Astrocyte (in vitro differentiated cells and primary cell): ENCODE results near the gene GINS2. TPM values are rescaled to one million over a fixed set of nuclear protein-coding genes. Genes with fewer than 3 reads are reported as not detected.
A peak's percentile ranks its signal among the peaks of the same experiment; 100 is the strongest.

ENCODE experiments used
- DNase-seq: peaks from one replicate; pipeline ENCODE4 v3.0.0-alpha.2; 2010; ENCODE audit warnings: low read depth
- FAIRE-seq: peaks from 2 replicates; lab custom pipeline; 2011; peaks lifted over from hg19 to GRCh38; lab: Jason Lieb, UNC
- H2AFZ ChIP-seq: 2 replicates; pipeline ENCODE4 v1.6.0; 2012; ENCODE audit warnings: low read depth, low read length, inconsistent platforms
- H3K27ac ChIP-seq: 2 replicates; pipeline ENCODE4 v1.5.1; 2011; ENCODE audit warnings: low read depth, low read length, inconsistent platforms
- H3K27me3 ChIP-seq: 2 replicates; pipeline ENCODE4 v1.6.0; 2011; ENCODE audit warnings: low read length, inconsistent platforms; ENCODE audit not compliant: insufficient read depth
- H3K36me3 ChIP-seq: 2 replicates; pipeline ENCODE4 v1.5.1; 2011; ENCODE audit warnings: low read length, inconsistent platforms; ENCODE audit not compliant: insufficient read depth
- H3K4me1 ChIP-seq: 2 replicates; pipeline ENCODE4 v1.5.1; 2011; ENCODE audit warnings: low read length, inconsistent platforms; ENCODE audit not compliant: insufficient read depth
- H3K4me2 ChIP-seq: 2 replicates; pipeline ENCODE4 v1.6.0; 2012; ENCODE audit warnings: low read length, inconsistent platforms
- H3K4me3 ChIP-seq: 2 replicates; pipeline ENCODE4 v1.5.1; 2011; ENCODE audit warnings: low read depth, mild to moderate bottlenecking, low read length, inconsistent platforms; ENCODE audit not compliant: insufficient read depth
- H3K79me2 ChIP-seq: 2 replicates; pipeline ENCODE4 v1.6.0; 2012; ENCODE audit warnings: mild to moderate bottlenecking, low read length, inconsistent platforms; ENCODE audit not compliant: insufficient read depth
- H3K9ac ChIP-seq: 2 replicates; pipeline ENCODE4 v1.6.0; 2012; ENCODE audit warnings: mild to moderate bottlenecking, low read length, inconsistent platforms
- H3K9me3 ChIP-seq: 2 replicates; pipeline ENCODE4 v1.5.1; 2012; ENCODE audit warnings: low read depth, mild to moderate bottlenecking, low read length, inconsistent platforms; ENCODE audit not compliant: insufficient read depth
- H4K20me1 ChIP-seq: 2 replicates; pipeline ENCODE4 v1.6.0; 2012; ENCODE audit warnings: low read length, inconsistent platforms; ENCODE audit not compliant: insufficient read depth
- H3K27ac Mint-ChIP-seq: one replicate; pipeline ENCODE4 v1.8.0; 2021; ENCODE audit warnings: mild to moderate bottlenecking, mixed read lengths; ENCODE audit not compliant: unreplicated experiment
- H3K27me3 Mint-ChIP-seq: one replicate; pipeline ENCODE4 v1.8.0; 2021; ENCODE audit warnings: low read depth, mixed read lengths; ENCODE audit not compliant: unreplicated experiment
- H3K36me3 Mint-ChIP-seq: one replicate; pipeline ENCODE4 v1.8.0; 2021; ENCODE audit warnings: low read depth, mixed read lengths; ENCODE audit not compliant: unreplicated experiment
- H3K4me1 Mint-ChIP-seq: one replicate; pipeline ENCODE4 v1.8.0; 2021; ENCODE audit warnings: low read depth, mixed read lengths; ENCODE audit not compliant: unreplicated experiment
- H3K4me3 Mint-ChIP-seq: one replicate; pipeline ENCODE4 v1.8.0; 2021; ENCODE audit warnings: mild to moderate bottlenecking, moderate library complexity, mixed read lengths; ENCODE audit not compliant: unreplicated experiment
- H3K9me3 Mint-ChIP-seq: one replicate; pipeline ENCODE4 v1.8.0; 2021; ENCODE audit warnings: mild to moderate bottlenecking, mixed read lengths; ENCODE audit not compliant: unreplicated experiment
- CTCF ChIP-seq: IDR thresholded peaks from 2 replicates; pipeline ENCODE4 v1.5.1; 2011; ENCODE audit warnings: low read depth, mild to moderate bottlenecking, inconsistent platforms, low read length, moderate library complexity; ENCODE audit not compliant: insufficient read depth
- EZH2 ChIP-seq: IDR thresholded peaks from 2 replicates; pipeline ENCODE4 v1.6.1; 2012; ENCODE audit warnings: mild to moderate bottlenecking, low read length, inconsistent platforms; ENCODE audit not compliant: insufficient read depth
- total RNA-seq: library from RNA; stranded (reverse); gene quantifications from 2 replicates; pipeline ENCODE4 v1.2.1, GENCODE V29; 2021

The GINS2 gene
- total RNA-seq, 1 donor from 2014 or later, result 3.4 TPM

GRCh38 chr16:85687651-85688471 lies 893 bp downstream of the GINS2 start:
- FAIRE-seq (no peak), DNase-seq (no peak)
- Histone ChIP-seq H3K36me3 (no peaks in the 10 kb centered on the region), H3K27ac (no peak overlapping the region), H3K9ac (peak overlapping the region; percentile 82), H4K20me1 (peaks cover 4% of the 10 kb centered on the region), H3K79me2 (peaks cover 7% of the 10 kb centered on the region), H2AFZ (peak overlapping the region; percentile 93), H3K9me3 (no peaks in the 10 kb centered on the region), H3K27me3 (no peaks in the 10 kb centered on the region), H3K4me3 (peak overlapping the region; percentile 80), H3K4me1 (peaks cover 4% of the 10 kb centered on the region), H3K4me2 (peak overlapping the region; percentile 97)
- peak overlapping the region; percentile 70 for H3K4me3 Mint-ChIP-seq
- no peak overlapping the region for H3K27ac Mint-ChIP-seq
- H3K9me3 Mint-ChIP-seq, result no peaks in the 10 kb centered on the region
- H3K4me1 Mint-ChIP-seq, result no peaks in the 10 kb centered on the region
- peaks cover 22% of the 10 kb centered on the region for H3K27me3 Mint-ChIP-seq
- TF ChIP-seq CTCF (no peak), EZH2 (no peak)
- H3K36me3 Mint-ChIP-seq, result no peaks in the 10 kb centered on the region

DNA sequence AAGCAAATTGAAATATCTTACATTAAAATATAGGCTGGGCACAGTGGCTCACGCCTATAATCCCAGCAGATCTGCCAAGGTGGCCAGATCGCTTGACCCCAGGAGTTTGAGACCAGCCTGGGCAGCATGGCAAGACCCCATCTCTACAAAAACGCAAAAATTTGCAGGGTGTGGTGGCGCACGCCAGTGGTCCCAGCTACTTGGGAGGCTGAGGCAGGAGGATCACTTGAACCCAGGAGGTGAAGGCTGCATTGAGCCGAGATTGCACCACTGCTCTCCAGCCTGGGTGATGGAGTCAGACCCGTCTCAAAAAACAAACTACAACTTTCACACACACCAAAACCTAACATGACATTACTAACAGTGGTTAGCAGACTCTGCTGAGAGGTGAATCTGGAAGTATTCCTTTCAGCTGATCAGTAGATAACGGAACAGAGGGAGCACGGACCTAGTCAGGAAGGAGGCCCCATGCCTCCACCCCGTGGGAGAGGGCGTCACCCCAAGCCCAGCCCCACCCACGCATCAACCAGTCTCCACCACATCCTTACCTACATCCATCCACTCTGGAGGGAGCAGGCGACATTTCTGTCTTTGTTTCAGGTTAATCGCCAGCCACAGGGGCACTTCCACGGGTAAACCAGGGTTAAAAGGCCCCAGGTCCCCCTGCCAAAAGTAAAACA lies 1.7 kb downstream of the GINS2 start:
- DNase-seq (no peak), FAIRE-seq (no peak)
- Histone ChIP-seq H3K4me2 (peak overlapping the region; percentile 8), H3K79me2 (peaks cover 7% of the 10 kb centered on the region), H3K36me3 (no peaks in the 10 kb centered on the region), H3K9ac (no peak overlapping the region), H3K4me1 (peaks cover 4% of the 10 kb centered on the region), H3K27ac (no peak overlapping the region), H4K20me1 (peaks cover 4% of the 10 kb centered on the region), H3K27me3 (no peaks in the 10 kb centered on the region), H2AFZ (no peak overlapping the region), H3K9me3 (no peaks in the 10 kb centered on the region), H3K4me3 (no peak overlapping the region)
- no peaks in the 10 kb centered on the region for H3K9me3 Mint-ChIP-seq
- H3K27me3 Mint-ChIP-seq, result peaks cover 25% of the 10 kb centered on the region
- H3K4me3 Mint-ChIP-seq, result peak overlapping the region; percentile 45
- no peaks in the 10 kb centered on the region for H3K36me3 Mint-ChIP-seq
- no peaks in the 10 kb centered on the region for H3K4me1 Mint-ChIP-seq
- no peak overlapping the region for H3K27ac Mint-ChIP-seq
- TF ChIP-seq EZH2 (no peak), CTCF (no peak)
